Liver (tissue), 9 donors: ENCODE results near the gene PTPN6. TPM values are rescaled to one million over a fixed set of nuclear protein-coding genes. Genes with fewer than 3 reads are reported as not detected.

ENCODE experiments used
- DNase-seq: peaks from one replicate; pipeline ENCODE4 v3.0.0-alpha.2; 2017; ENCODE audit warnings: low spot score
- H3K27ac ChIP-seq, 2 donors: one replicate each; pipeline ENCODE4 v1.7.0; 2013; ENCODE audit warnings: inconsistent platforms in 2 of 2, low read length in 2 of 2, control low read depth in 1 of 2, low read depth in 1 of 2, mild to moderate bottlenecking in 1 of 2
- H3K27me3 ChIP-seq, 4 donors: one replicate each; pipeline versions ENCODE4 v1.6.1 to v1.7.0; 2013; ENCODE audit warnings: low read length in 3 of 4, inconsistent platforms in 1 of 4, mild to moderate bottlenecking in 1 of 4, moderate library complexity in 1 of 4; ENCODE audit not compliant: control insufficient read depth in 4 of 4, insufficient read depth in 4 of 4
- H3K36me3 ChIP-seq, 4 donors: one replicate each; pipeline versions ENCODE4 v1.6.1 to v1.7.0; 2013; ENCODE audit warnings: low read length in 3 of 4, mild to moderate bottlenecking in 3 of 4, low read depth in 1 of 4, moderate library complexity in 1 of 4; ENCODE audit not compliant: control insufficient read depth in 4 of 4, insufficient read depth in 3 of 4
- H3K4me1 ChIP-seq, 4 donors: one replicate each; pipeline versions ENCODE4 v1.6.1 to v1.7.0; 2013; ENCODE audit warnings: low read length in 3 of 4, mild to moderate bottlenecking in 3 of 4, moderate library complexity in 1 of 4; ENCODE audit not compliant: control insufficient read depth in 4 of 4, insufficient read depth in 4 of 4
- H3K4me3 ChIP-seq, 3 donors: one replicate each; pipeline versions ENCODE4 v1.6.1 to v1.7.0; 2013; ENCODE audit warnings: low read length in 3 of 3, control low read depth in 1 of 3, low read depth in 1 of 3, mild to moderate bottlenecking in 1 of 3
- H3K9ac ChIP-seq, 2 donors: one replicate each; pipeline ENCODE4 v1.7.0; 2013; ENCODE audit warnings: low read length in 2 of 2, mild to moderate bottlenecking in 2 of 2, moderate library complexity in 2 of 2, control low read depth in 1 of 2, low read depth in 1 of 2
- H3K9me3 ChIP-seq, 4 donors: one replicate each; pipeline versions ENCODE4 v1.6.1 to v1.7.0; 2013; ENCODE audit warnings: low read length in 3 of 4; ENCODE audit not compliant: control insufficient read depth in 4 of 4
- EGR1 ChIP-seq, 2 donors: IDR thresholded peaks; 2 replicates each; pipeline ENCODE4 v1.6.1; 2016 to 2018; ENCODE audit warnings: antibody characterized with exemption in 2 of 2, low read depth in 2 of 2
- FOXA1 ChIP-seq: IDR thresholded peaks from 2 replicates; pipeline ENCODE4 v1.6.1; 2016; ENCODE audit warnings: antibody characterized with exemption
- FOXA2 ChIP-seq: IDR thresholded peaks from 2 replicates; pipeline ENCODE4 v1.6.1; 2016; ENCODE audit warnings: antibody characterized with exemption
- GABPA ChIP-seq, 2 donors: IDR thresholded peaks in 1 of 2; conservative IDR thresholded peaks in 1 of 2; 2 replicates each; pipeline ENCODE4 v1.6.1; 2016; ENCODE audit warnings: antibody characterized with exemption in 2 of 2, mild to moderate bottlenecking in 1 of 2, moderate library complexity in 1 of 2
- HNF4A ChIP-seq, 2 donors: conservative IDR thresholded peaks; 2 replicates each; pipeline ENCODE4 v1.6.1; 2016; ENCODE audit warnings: antibody characterized with exemption in 2 of 2, mild to moderate bottlenecking in 2 of 2
- HNF4G ChIP-seq: IDR thresholded peaks from 2 replicates; pipeline ENCODE4 v1.6.1; 2016; ENCODE audit warnings: antibody characterized with exemption
- JUND ChIP-seq, 2 donors: IDR thresholded peaks; 2 replicates each; pipeline ENCODE4 v1.6.1; 2016; ENCODE audit warnings: antibody characterized with exemption in 2 of 2
- NR2F2 ChIP-seq: IDR thresholded peaks from 2 replicates; pipeline ENCODE4 v1.6.1; 2016; ENCODE audit warnings: antibody characterized with exemption
- RAD21 ChIP-seq, 2 donors: IDR thresholded peaks; 2 replicates each; pipeline ENCODE4 v1.6.1; 2016; ENCODE audit warnings: antibody characterized with exemption in 2 of 2, mild to moderate bottlenecking in 2 of 2
- RXRA ChIP-seq, 2 donors: IDR thresholded peaks; 2 replicates each; pipeline ENCODE4 v1.6.1; 2017 to 2018; ENCODE audit warnings: antibody characterized with exemption in 2 of 2, mild to moderate bottlenecking in 1 of 2
- SP1 ChIP-seq: IDR thresholded peaks from 2 replicates; pipeline ENCODE4 v1.6.1; 2018; ENCODE audit warnings: antibody characterized with exemption, mild to moderate bottlenecking
- TAF1 ChIP-seq: conservative IDR thresholded peaks from 2 replicates; pipeline ENCODE4 v1.6.1; 2016; ENCODE audit warnings: antibody characterized with exemption, mild to moderate bottlenecking
- YY1 ChIP-seq: IDR thresholded peaks from 2 replicates; pipeline ENCODE4 v1.6.1; 2016; ENCODE audit warnings: antibody characterized with exemption, mild to moderate bottlenecking
- WGBS: extraction: QIAGEN DNeasy Blood & Tissue Kit; methylation state at CpG from one replicate; pipeline ENCODE4 v1.1.7; 2013; 5-methylcytosine and 5-hydroxymethylcytosine counted together
- polyA plus RNA-seq, 2 donors: library from polyadenylated mRNA; stranded (reverse) in 1 of 2; unstranded in 1 of 2; fragments of 200-250 nt in 1 of 2; fragments of >200 nt in 1 of 2; fragmentation: Nextera tagmentation in 1 of 2; extraction: Ambion mirVana in 1 of 2; gene quantifications; one replicate each; pipeline versions ENCODE4 v1.2.1 to v1.2.3, GENCODE V29; 2013 to 2015
- total RNA-seq, 2 donors: library from RNA; depleted of rRNA; stranded (reverse); fragments of >200 nt; gene quantifications; one replicate each; pipeline ENCODE4 v1.2.3, GENCODE V29; 2014
- TF ChIP-seq, protein P1 (sequence below): IDR thresholded peaks from 2 replicates; pipeline ENCODE4 v1.6.1; 2016; ENCODE audit warnings: antibody characterized with exemption
- TF ChIP-seq, protein P2 (sequence below): IDR thresholded peaks from 2 replicates; pipeline ENCODE4 v1.6.1; 2016; ENCODE audit warnings: antibody characterized with exemption
- TF ChIP-seq, protein P3 (sequence below): IDR thresholded peaks from 2 replicates; pipeline ENCODE4 v1.6.1; 2016; ENCODE audit warnings: antibody characterized with exemption
- TF ChIP-seq, protein P4 (sequence below): IDR thresholded peaks from 2 replicates; pipeline ENCODE4 v1.6.1; 2016; ENCODE audit warnings: antibody characterized with exemption, mild to moderate bottlenecking
- TF ChIP-seq, protein P5 (sequence below): fragments of 150-350 bp; IDR thresholded peaks from 2 replicates; pipeline ENCODE4 v1.5.1; 2017; ENCODE audit warnings: improper control_type of control experiment, low read depth, low read length; ENCODE audit not compliant: missing input control
- donor health status: healthy.
- donor health status: healthy.
- donor health status: healthy.
- donor health status: healthy.
- donor health status: healthy.

PTPN6 gene
- total and polyA plus RNA-seq, 4 donors = 15.2 to 41.0 (median 19.6) TPM

DNA sequence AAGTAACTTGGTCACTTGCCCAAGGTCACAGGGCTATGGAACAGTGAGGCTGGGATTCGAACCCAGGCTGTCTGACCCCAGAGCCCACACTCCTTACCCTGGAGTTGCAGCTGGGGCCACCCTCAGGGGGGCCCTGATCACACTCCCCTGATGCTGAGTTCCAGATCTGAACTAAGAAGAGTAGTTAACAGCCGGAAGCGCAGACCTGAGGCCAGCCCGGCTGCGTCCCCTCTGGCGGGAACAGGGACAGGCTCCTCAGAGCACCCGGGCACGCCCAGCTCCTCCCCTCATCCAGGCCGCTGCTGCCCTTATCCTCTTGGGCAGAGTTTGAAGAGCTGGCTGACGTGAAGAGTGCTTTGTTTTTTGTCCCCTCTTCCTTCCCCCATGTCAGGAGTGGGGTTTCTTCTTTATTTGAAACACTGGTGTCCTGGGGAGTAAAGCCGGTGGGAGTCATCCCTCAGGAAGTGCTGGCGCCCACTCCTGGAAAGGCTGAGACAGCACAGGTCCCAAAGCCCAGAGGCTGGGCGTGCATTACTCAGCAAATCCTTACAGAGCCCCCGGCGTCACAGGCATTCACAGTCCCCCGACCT lies 10.6 kb downstream of the PTPN6 start:
- H3K9me3 ChIP-seq = no peaks in the 10 kb centered on the region
- TF ChIP-seq, protein P1, sequence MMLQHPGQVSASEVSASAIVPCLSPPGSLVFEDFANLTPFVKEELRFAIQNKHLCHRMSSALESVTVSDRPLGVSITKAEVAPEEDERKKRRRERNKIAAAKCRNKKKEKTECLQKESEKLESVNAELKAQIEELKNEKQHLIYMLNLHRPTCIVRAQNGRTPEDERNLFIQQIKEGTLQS = no peak
- TF ChIP-seq RAD21 (IDR thresholded peaks at IDR 0.05) = peak in 1 of 2 donors; percentile 31
- 34% methylated on average over 16 of the region's 16 CpGs for WGBS
- peak overlapping the region; percentile 42 to 87 for H3K27ac ChIP-seq
- peak; percentile 64 for DNase-seq
- H3K4me3 ChIP-seq = no peak overlapping the region
- H3K36me3 ChIP-seq = peaks cover 3 to 17% (median 10%) of the 10 kb centered on the region in 4 donors
- peaks cover 2 to 40% (median 17%) of the 10 kb centered on the region in 4 donors for H3K4me1 ChIP-seq
- H3K27me3 ChIP-seq = no peaks in the 10 kb centered on the region
- H3K9ac ChIP-seq = peak overlapping the region; percentile 2 to 55

DNA sequence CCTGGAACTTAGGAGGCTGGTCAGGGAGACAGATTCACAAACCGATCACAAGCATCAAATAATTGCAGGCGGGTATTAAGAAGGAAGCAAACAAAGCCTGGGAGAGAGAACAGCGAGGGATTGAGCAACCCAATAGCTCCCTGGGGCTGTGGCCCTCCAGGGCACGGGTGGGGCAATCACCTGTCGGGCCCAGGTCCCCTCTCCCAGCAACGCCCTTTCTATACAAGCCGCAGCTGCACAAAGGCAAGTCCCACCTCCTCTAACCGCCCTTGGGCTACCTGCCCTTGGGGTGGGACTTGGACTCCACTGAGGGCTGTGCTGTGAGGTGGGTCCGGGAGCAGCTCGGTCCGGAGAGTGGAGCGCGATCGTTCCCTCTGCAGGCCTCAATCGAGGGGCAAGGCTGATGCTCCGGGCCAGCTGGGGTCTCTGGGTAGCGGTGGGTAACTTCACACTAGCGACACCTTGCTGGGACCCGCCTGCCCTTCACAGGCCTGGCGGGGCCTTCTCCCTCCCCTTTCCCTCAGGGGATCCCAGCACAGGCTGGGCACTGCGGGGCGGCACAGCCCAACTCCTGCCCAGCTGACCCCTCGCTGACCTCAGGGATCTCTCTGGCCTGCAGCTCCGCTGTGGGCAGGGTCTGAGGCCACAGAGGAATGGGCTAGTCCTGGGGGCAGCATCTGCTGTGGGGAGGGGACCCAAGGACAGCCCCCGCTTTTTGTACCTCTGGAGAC lies 11.3 kb downstream of the PTPN6 start:
- peaks cover 2 to 40% (median 17%) of the 10 kb centered on the region in 4 donors for H3K4me1 ChIP-seq
- H3K27me3 ChIP-seq = no peaks in the 10 kb centered on the region
- 63% methylated on average over 25 of the region's 25 CpGs for WGBS
- H3K9me3 ChIP-seq = no peaks in the 10 kb centered on the region
- peaks cover 7 to 23% (median 16%) of the 10 kb centered on the region in 4 donors for H3K36me3 ChIP-seq
- H3K27ac ChIP-seq = peak overlapping the region; percentile 42 to 87
- no peak overlapping the region for H3K9ac ChIP-seq
- TF ChIP-seq FOXA2 = no peak
- TF ChIP-seq YY1 = no peak
- TF ChIP-seq GABPA (IDR thresholded peaks at IDR 0.05 in 1 of 2, conservative IDR thresholded peaks at IDR 0.05 in 1 of 2) = no peak
- no peak for TF ChIP-seq HNF4G
- TF ChIP-seq SP1 = no peak
- TF ChIP-seq, protein P2, sequence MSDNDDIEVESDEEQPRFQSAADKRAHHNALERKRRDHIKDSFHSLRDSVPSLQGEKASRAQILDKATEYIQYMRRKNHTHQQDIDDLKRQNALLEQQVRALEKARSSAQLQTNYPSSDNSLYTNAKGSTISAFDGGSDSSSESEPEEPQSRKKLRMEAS = no peak
- TF ChIP-seq NR2F2 = no peak
- TF ChIP-seq RAD21 (IDR thresholded peaks at IDR 0.05) = no peak
- TF ChIP-seq, protein P3, sequence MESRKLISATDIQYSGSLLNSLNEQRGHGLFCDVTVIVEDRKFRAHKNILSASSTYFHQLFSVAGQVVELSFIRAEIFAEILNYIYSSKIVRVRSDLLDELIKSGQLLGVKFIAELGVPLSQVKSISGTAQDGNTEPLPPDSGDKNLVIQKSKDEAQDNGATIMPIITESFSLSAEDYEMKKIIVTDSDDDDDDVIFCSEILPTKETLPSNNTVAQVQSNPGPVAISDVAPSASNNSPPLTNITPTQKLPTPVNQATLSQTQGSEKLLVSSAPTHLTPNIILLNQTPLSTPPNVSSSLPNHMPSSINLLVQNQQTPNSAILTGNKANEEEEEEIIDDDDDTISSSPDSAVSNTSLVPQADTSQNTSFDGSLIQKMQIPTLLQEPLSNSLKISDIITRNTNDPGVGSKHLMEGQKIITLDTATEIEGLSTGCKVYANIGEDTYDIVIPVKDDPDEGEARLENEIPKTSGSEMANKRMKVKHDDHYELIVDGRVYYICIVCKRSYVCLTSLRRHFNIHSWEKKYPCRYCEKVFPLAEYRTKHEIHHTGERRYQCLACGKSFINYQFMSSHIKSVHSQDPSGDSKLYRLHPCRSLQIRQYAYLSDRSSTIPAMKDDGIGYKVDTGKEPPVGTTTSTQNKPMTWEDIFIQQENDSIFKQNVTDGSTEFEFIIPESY = no peak
- TF ChIP-seq, protein P4, sequence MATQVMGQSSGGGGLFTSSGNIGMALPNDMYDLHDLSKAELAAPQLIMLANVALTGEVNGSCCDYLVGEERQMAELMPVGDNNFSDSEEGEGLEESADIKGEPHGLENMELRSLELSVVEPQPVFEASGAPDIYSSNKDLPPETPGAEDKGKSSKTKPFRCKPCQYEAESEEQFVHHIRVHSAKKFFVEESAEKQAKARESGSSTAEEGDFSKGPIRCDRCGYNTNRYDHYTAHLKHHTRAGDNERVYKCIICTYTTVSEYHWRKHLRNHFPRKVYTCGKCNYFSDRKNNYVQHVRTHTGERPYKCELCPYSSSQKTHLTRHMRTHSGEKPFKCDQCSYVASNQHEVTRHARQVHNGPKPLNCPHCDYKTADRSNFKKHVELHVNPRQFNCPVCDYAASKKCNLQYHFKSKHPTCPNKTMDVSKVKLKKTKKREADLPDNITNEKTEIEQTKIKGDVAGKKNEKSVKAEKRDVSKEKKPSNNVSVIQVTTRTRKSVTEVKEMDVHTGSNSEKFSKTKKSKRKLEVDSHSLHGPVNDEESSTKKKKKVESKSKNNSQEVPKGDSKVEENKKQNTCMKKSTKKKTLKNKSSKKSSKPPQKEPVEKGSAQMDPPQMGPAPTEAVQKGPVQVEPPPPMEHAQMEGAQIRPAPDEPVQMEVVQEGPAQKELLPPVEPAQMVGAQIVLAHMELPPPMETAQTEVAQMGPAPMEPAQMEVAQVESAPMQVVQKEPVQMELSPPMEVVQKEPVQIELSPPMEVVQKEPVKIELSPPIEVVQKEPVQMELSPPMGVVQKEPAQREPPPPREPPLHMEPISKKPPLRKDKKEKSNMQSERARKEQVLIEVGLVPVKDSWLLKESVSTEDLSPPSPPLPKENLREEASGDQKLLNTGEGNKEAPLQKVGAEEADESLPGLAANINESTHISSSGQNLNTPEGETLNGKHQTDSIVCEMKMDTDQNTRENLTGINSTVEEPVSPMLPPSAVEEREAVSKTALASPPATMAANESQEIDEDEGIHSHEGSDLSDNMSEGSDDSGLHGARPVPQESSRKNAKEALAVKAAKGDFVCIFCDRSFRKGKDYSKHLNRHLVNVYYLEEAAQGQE = no peak
- TF ChIP-seq, protein P1 = no peak
- TF ChIP-seq FOXA1 = no peak
- TF ChIP-seq TAF1 = no peak
- no peak for TF ChIP-seq JUND (IDR thresholded peaks at IDR 0.05)
- no peak for TF ChIP-seq EGR1 (IDR thresholded peaks at IDR 0.05; ENCODE audit: low read depth in 2 of 2)
- no peak for TF ChIP-seq RXRA (IDR thresholded peaks at IDR 0.05)
- TF ChIP-seq HNF4A (conservative IDR thresholded peaks at IDR 0.05) = no peak
- TF ChIP-seq, protein P5, sequence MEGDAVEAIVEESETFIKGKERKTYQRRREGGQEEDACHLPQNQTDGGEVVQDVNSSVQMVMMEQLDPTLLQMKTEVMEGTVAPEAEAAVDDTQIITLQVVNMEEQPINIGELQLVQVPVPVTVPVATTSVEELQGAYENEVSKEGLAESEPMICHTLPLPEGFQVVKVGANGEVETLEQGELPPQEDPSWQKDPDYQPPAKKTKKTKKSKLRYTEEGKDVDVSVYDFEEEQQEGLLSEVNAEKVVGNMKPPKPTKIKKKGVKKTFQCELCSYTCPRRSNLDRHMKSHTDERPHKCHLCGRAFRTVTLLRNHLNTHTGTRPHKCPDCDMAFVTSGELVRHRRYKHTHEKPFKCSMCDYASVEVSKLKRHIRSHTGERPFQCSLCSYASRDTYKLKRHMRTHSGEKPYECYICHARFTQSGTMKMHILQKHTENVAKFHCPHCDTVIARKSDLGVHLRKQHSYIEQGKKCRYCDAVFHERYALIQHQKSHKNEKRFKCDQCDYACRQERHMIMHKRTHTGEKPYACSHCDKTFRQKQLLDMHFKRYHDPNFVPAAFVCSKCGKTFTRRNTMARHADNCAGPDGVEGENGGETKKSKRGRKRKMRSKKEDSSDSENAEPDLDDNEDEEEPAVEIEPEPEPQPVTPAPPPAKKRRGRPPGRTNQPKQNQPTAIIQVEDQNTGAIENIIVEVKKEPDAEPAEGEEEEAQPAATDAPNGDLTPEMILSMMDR = no peak
- no peak for DNase-seq
- no peak overlapping the region for H3K4me3 ChIP-seq
